Pancreas (tissue), 10 donors: ENCODE results near the gene SEMA4D. TPM values are rescaled to one million over a fixed set of nuclear protein-coding genes. Genes with fewer than 3 reads are reported as not detected.

Experiments used
- ATAC-seq, 4 donors: fragments of 200-7000 bp; cut with Tn5 transposase; one replicate each; pipeline versions ENCODE4 v1.8.0 to v1.9.1; 2020; ENCODE audit warnings: mild to moderate bottlenecking in 4 of 4, moderate library complexity in 4 of 4
- DNase-seq, 6 donors: peaks; one replicate each; pipeline ENCODE4 v3.0.0-alpha.2; 2020
- FAIRE-seq: peaks from 2 replicates; lab custom pipeline; 2012; peaks lifted over from hg19 to GRCh38; lab: Jason Lieb, UNC
- H3K27ac ChIP-seq, 4 donors: fragments of 200-600 bp; sonication (generic); 1 replicate in 3 of 4; 2 replicates in 1 of 4; pipeline versions ENCODE4 v1.5.0 to v1.8.0; 2020
- H3K27me3 ChIP-seq, 4 donors: fragments of 200-600 bp; one replicate each; pipeline ENCODE4 v1.8.0; 2021
- H3K36me3 ChIP-seq, 3 donors: fragments of 200-600 bp; sonication (generic) in 1 of 3; one replicate each; pipeline versions ENCODE4 v1.5.0 to v1.8.0; 2020 to 2021
- H3K4me1 ChIP-seq, 3 donors: fragments of 200-600 bp; one replicate each; pipeline ENCODE4 v1.8.0; 2021
- H3K4me3 ChIP-seq, 4 donors: fragments of 200-600 bp; sonication (generic) in 2 of 4; one replicate each; pipeline versions ENCODE4 v1.5.0 to v1.8.0; 2020 to 2021
- H3K9me3 ChIP-seq, 4 donors: fragments of 200-600 bp; one replicate each; pipeline ENCODE4 v1.8.0; 2021
- WGBS, 2 donors: extraction: QIAGEN DNeasy Blood & Tissue Kit; methylation state at CpG; one replicate each; pipeline ENCODE4 v1.1.7; 2013; 5-methylcytosine and 5-hydroxymethylcytosine counted together
- intact Hi-C, 3 donors: fragments of 100-400 bp; cut with DNase I; formaldehyde crosslinking; loops; one replicate each; pipeline versions ENCODE4 v1.11.1 to v1.14.2; 2022
- polyA plus RNA-seq, 2 donors: library from polyadenylated mRNA; stranded (reverse); fragments of 200-250 nt; gene quantifications; one replicate each; pipeline ENCODE4 v1.2.3, GENCODE V29; 2013
- total RNA-seq, 6 donors: library from RNA; stranded (reverse); fragmentation: NEBNext Ultra II Directional in 4 of 6; extraction: Animal tissue kit (Norgen Biotek cat#: 25700) in 4 of 6; gene quantifications; one replicate each; pipeline versions ENCODE4 v1.2.1 to v1.2.4, GENCODE V29; 2021 to 2023
- TF ChIP-seq, protein P1 (sequence below), 4 donors: fragments of 200-600 bp; sonication (generic) in 3 of 4; IDR thresholded peaks; one replicate each; pipeline versions ENCODE4 v1.5.0 to v1.8.0; 2021; ENCODE audit warnings: antibody characterized with exemption in 4 of 4
- donor health status: healthy with polysubstance abuse.
- donor health status: DM: no; HTN: no; CAD: no; lungs with moderate emphysema.
- donor health status: DM: no; HTN: no; CAD: no.
- donor health status: control.
- donor health status: control.
- donor health status: Bipolar disorder and iron deficiency.
- donor health status: DM: yes; HTN: yes; CAD: no.
- donor health status: DM: no; HTN: no; CAD: no.
- donor health status: DM: no; HTN: no; CAD: no.
- donor health status: DM: yes; HTN: yes; CAD: no.

Gene SEMA4D
- total and polyA plus RNA-seq, 8 donors: 7.1 to 29.7 (median 12.9) TPM

DNA sequence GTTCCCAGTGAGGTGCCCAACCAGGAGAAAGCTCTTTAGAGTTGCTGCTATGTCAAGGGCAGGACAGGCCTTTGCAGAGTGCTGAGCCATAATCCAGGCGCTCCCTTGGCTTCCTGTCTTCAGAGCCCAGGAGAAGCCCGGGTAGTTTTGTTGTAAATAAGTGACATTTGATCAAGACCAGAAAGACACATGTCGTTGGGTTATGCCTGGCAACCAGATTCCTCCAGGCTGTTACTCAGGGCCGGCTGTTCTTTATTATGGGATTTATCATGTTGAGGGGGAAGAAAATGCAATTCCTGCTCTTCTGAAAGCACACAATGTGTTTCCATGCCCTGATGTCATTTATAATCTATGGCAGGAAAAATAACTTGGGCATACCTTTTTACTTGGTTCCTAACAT is 39.3 kb upstream of the SEMA4D start:
- DNase-seq (no peak), FAIRE-seq (no peak), ATAC-seq (no peak)
- Histone ChIP-seq H3K4me1 (no peaks in the 10 kb centered on the region), H3K27ac (no peak overlapping the region), H3K27me3 (no peaks in the 10 kb centered on the region), H3K4me3 (no peak overlapping the region), H3K9me3 (no peaks in the 10 kb centered on the region), H3K36me3 (no peaks in the 10 kb centered on the region)
- intact Hi-C loops: no loop called here
- 77 to 80% methylated on average over 4 of the region's 4 CpGs for WGBS, 2 donors
- TF ChIP-seq, protein P1, sequence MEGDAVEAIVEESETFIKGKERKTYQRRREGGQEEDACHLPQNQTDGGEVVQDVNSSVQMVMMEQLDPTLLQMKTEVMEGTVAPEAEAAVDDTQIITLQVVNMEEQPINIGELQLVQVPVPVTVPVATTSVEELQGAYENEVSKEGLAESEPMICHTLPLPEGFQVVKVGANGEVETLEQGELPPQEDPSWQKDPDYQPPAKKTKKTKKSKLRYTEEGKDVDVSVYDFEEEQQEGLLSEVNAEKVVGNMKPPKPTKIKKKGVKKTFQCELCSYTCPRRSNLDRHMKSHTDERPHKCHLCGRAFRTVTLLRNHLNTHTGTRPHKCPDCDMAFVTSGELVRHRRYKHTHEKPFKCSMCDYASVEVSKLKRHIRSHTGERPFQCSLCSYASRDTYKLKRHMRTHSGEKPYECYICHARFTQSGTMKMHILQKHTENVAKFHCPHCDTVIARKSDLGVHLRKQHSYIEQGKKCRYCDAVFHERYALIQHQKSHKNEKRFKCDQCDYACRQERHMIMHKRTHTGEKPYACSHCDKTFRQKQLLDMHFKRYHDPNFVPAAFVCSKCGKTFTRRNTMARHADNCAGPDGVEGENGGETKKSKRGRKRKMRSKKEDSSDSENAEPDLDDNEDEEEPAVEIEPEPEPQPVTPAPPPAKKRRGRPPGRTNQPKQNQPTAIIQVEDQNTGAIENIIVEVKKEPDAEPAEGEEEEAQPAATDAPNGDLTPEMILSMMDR (IDR thresholded peaks at IDR 0.05): no peak

DNA sequence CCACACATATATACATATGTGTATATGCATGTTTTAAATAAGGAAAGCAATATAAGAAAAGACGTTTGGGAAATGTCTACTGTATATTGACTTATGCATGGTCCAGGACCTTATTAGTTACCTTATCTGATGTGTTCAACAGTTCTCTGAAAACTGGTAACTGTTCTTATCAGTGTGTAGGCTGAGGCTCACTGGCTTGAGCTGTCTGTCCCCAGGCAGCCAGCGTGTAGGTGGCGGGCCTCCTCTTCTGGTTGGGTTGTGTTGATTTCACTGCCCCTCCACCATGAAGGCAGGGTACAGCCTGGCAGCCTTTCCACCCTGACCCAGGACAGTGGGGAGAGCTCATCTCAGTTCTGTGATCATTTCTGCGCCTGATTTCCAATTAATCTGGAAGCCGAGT is 38.7 kb upstream of the SEMA4D start:
- Histone ChIP-seq H3K4me1 (no peaks in the 10 kb centered on the region), H3K4me3 (no peak overlapping the region), H3K9me3 (no peaks in the 10 kb centered on the region), H3K36me3 (no peaks in the 10 kb centered on the region), H3K27me3 (no peaks in the 10 kb centered on the region), H3K27ac (no peak overlapping the region)
- ATAC-seq (no peak), DNase-seq (no peak), FAIRE-seq (no peak)
- TF ChIP-seq, protein P1 (IDR thresholded peaks at IDR 0.05): no peak
- 81 to 83% methylated on average over 5 of the region's 5 CpGs for WGBS, 2 donors
- intact Hi-C loops: no loop called here

DNA sequence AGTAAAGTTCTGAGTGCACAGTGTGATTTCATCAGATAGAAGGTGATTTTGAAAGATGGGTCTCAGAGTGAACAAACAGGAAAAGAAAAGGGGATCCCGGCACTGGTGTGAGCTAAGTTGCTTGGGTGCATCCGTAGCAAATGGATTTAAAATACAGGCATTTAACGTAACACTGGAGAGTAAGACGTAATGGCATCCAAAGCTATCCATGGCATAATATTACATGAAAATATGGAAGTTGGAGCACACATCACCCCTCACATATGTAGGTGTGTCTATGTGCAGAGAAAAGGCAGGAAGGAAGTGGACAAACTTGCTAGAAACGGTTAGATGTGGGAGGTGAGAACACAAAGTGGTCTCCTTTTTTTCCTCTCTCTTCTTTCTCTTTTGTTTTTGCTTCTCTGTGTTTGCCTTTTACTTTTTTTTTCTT is 38.2 kb upstream of the SEMA4D start:
- TF ChIP-seq, protein P1 (IDR thresholded peaks at IDR 0.05): no peak
- WGBS, 2 donors: 84 to 86% methylated on average over 5 of the region's 5 CpGs
- no peaks in the 10 kb centered on the region for H3K4me1 ChIP-seq
- intact Hi-C loops: no loop called here
- no peak overlapping the region for H3K4me3 ChIP-seq
- H3K27me3 ChIP-seq: no peaks in the 10 kb centered on the region
- no peak overlapping the region for H3K27ac ChIP-seq
- FAIRE-seq (no peak), ATAC-seq (no peak), DNase-seq (no peak)
- H3K36me3 ChIP-seq: no peaks in the 10 kb centered on the region
- no peaks in the 10 kb centered on the region for H3K9me3 ChIP-seq

DNA sequence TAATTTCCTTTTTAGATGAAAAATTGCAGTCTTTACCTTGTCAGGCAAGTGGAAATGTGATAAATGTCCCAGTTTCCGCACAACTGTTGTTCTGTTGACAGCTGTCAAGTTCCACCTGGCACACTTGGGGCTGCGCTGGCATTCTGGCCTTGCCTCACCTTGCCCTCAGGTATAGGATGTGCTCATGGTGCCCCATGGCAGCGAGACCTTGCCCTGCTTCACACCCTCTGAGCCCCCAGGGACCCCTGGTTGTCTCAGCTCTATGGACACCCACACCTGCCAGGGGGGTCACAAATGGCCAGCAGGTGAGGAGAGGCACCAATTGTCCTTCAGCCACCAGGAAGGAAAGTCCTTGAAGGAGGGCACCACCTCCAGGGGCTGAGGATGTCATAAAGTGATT is 37.5 kb upstream of the SEMA4D start:
- DNase-seq (no peak), FAIRE-seq (no peak), ATAC-seq (no peak)
- no peaks in the 10 kb centered on the region for H3K36me3 ChIP-seq
- intact Hi-C loops: no loop called here
- WGBS, 2 donors: 90% methylated on average over 3 of the region's 3 CpGs
- no peaks in the 10 kb centered on the region for H3K9me3 ChIP-seq
- TF ChIP-seq, protein P1 (IDR thresholded peaks at IDR 0.05): no peak
- no peaks in the 10 kb centered on the region for H3K4me1 ChIP-seq
- H3K4me3 ChIP-seq: no peak overlapping the region
- H3K27me3 ChIP-seq: no peaks in the 10 kb centered on the region
- H3K27ac ChIP-seq: no peak overlapping the region

DNA sequence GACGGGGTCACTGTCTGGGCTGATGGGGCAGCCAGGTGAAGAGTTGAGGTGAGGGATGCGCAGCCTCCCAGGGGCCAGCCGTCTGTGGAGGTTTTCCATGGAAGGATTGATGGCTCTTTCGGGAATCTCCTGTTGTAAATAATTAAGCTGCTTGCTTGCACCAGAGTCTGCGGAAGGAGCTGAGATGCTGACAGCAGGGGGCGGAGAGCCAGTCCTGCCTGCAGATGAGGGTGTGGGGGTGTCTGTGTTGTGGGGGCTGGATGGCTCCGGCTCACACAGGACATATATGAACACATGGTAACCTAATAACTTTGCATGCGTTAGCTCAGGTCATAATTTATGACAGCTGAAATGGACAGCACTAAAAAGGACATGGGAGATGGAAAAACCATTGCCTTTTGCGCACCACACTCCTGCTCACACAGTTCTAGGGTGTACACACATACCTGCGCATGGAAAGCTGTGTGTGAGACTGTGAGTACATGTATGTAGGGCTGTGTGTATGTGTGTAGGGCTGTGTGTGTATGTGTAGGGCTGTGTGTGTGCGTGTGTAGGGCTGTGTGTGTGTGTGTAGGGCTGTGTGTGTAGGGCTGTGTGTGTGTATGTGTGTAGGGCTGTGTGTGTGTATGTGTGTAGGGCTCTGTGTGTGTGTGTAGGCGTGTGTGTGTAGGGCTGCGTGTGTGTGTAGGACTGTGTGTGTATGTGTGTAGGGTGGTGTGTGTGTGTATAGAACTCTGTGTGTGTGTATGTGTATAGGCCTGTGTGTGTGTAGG is 36.8 kb upstream of the SEMA4D start:
- Histone ChIP-seq H3K9me3 (no peaks in the 10 kb centered on the region), H3K27ac (peak overlapping the region in 1 of 4 donors; percentile 28), H3K36me3 (no peaks in the 10 kb centered on the region), H3K4me3 (no peak overlapping the region), H3K4me1 (no peaks in the 10 kb centered on the region), H3K27me3 (no peaks in the 10 kb centered on the region)
- no peak for FAIRE-seq
- peak in 2 of 4 donors; percentile 28 to 47 for ATAC-seq
- intact Hi-C loops: no loop called here
- TF ChIP-seq, protein P1 (IDR thresholded peaks at IDR 0.05): no peak
- no peak for DNase-seq
- 63 to 68% methylated on average over 13 of the region's 13 CpGs for WGBS, 2 donors
